PC-3 (cell line): ENCODE data around the gene TSPO. TPM values are rescaled to one million over a fixed set of nuclear protein-coding genes. Genes with fewer than 3 reads are reported as not detected.

Experiments
- ATAC-seq: fragments of 200-7000 bp; cut with Tn5 transposase; 2 replicates; pipeline ENCODE4 v1.9.1; 2020; ENCODE audit warnings: mild to moderate bottlenecking, moderate library complexity
- BruUV-seq: library from RNA; stranded (reverse); fragments of 400-500 nt; replicated peaks from 2 replicates; lab custom pipeline; 2021; lab: Mats Ljungman, UMichigan
- CTCF ChIA-PET: fragments of 300-600 bp; sonication (Branson Sonifier 250); formaldehyde crosslinking; loops from one replicate; lab custom pipeline; 2022; ENCODE audit warnings: antibody characterized with exemption; lab: Charles Lee
- POLR2A ChIA-PET: fragments of 300-600 bp; sonication (Branson Sonifier 250); formaldehyde crosslinking; loops from one replicate; lab custom pipeline; 2022; ENCODE audit warnings: antibody characterized with exemption; ENCODE audit not compliant: unreplicated experiment; lab: Charles Lee
- DNase-seq: peaks from one replicate; pipeline ENCODE4 v3.0.0-alpha.2; 2015
- H2AFZ ChIP-seq: fragments of 300-600 bp; sonication (generic); 2 replicates; pipeline ENCODE4 v1.6.0; 2016; ENCODE audit warnings: antibody characterized with exemption, low read length
- H3F3A ChIP-seq: fragments of 300-600 bp; sonication (generic); one replicate; pipeline ENCODE4 v1.6.0; 2017; ENCODE audit warnings: antibody characterized with exemption, low read length, control low read depth, mild to moderate bottlenecking; ENCODE audit not compliant: unreplicated experiment
- H3K27ac ChIP-seq: fragments of 300-600 bp; sonication (generic); 2 replicates; pipeline ENCODE4 v1.5.1; 2016; ENCODE audit warnings: mild to moderate bottlenecking, low read length
- H3K27me3 ChIP-seq: fragments of 300-600 bp; sonication (generic); 2 replicates; pipeline ENCODE4 v1.6.1; 2016; ENCODE audit warnings: low read length, mixed read lengths
- H3K36me3 ChIP-seq: fragments of 300-600 bp; sonication (generic); 2 replicates; pipeline ENCODE4 v1.6.1; 2016; ENCODE audit warnings: low read depth, mixed run types, low read length, mixed read lengths
- H3K4me1 ChIP-seq: fragments of 300-600 bp; sonication (generic); 2 replicates; pipeline ENCODE4 v1.5.1; 2016; ENCODE audit warnings: low read length; ENCODE audit not compliant: insufficient read depth
- H3K4me2 ChIP-seq: fragments of 300-600 bp; sonication (generic); 2 replicates; pipeline ENCODE4 v1.6.0; 2016; ENCODE audit warnings: low read length
- H3K4me3 ChIP-seq: fragments of 300-600 bp; sonication (generic); 2 replicates; pipeline ENCODE4 v1.5.1; 2016; ENCODE audit warnings: mild to moderate bottlenecking, low read length, mixed read lengths
- H3K79me2 ChIP-seq: fragments of 300-600 bp; sonication (generic); 2 replicates; pipeline ENCODE4 v1.6.1; 2017; ENCODE audit warnings: low read length, mixed read lengths
- H3K9ac ChIP-seq: fragments of 300-600 bp; sonication (generic); 2 replicates; pipeline ENCODE4 v1.6.0; 2016; ENCODE audit warnings: mild to moderate bottlenecking, low read length
- H3K9me2 ChIP-seq: fragments of 300-600 bp; sonication (generic); replicated peaks from 2 replicates; pipeline ENCODE4 v1.6.1; 2016; ENCODE audit warnings: mixed run types, low read length, mixed read lengths
- H3K9me3 ChIP-seq: fragments of 300-600 bp; sonication (generic); 2 replicates; pipeline ENCODE4 v1.6.1; 2016; ENCODE audit warnings: low read length, mixed read lengths
- H4K20me1 ChIP-seq: fragments of 300-600 bp; sonication (generic); 2 replicates; pipeline ENCODE4 v1.6.1; 2016; ENCODE audit warnings: low read length, mixed read lengths
- CTCF ChIP-seq: fragments of 300-600 bp; sonication (generic); conservative IDR thresholded peaks from 2 replicates; pipeline ENCODE4 v1.5.1; 2017; ENCODE audit warnings: antibody characterized with exemption, low read depth, mild to moderate bottlenecking, low read length
- EZH2 ChIP-seq: fragments of 300-600 bp; sonication (generic); IDR thresholded peaks from one replicate; pipeline ENCODE4 v1.6.1; 2017; ENCODE audit warnings: antibody characterized with exemption, mild to moderate bottlenecking, low read length; ENCODE audit not compliant: unreplicated experiment
- EZH2phosphoT487 ChIP-seq: fragments of 300-600 bp; sonication (generic); IDR thresholded peaks from 2 replicates; pipeline ENCODE4 v1.6.1; 2018; ENCODE audit warnings: mild to moderate bottlenecking, antibody characterized with exemption, low read length, borderline replicate concordance
- intact Hi-C: fragments of 100-400 bp; cut with micrococcal nuclease; formaldehyde crosslinking; loops from 2 replicates; pipeline ENCODE4 v1.9.0; 2023
- total RNA-seq: library from RNA; depleted of rRNA; stranded (reverse); fragments of >200 nt; gene quantifications from 2 replicates; pipeline ENCODE4 v1.2.3, GENCODE V29; 2014

TSPO gene
- total RNA-seq, 1 experiment from 2014 or later = 349 TPM

- intact Hi-C loops = no loop called here
- H3K9me3 ChIP-seq = no peaks in the 10 kb centered on the region
- H3K9me2 ChIP-seq = no peaks in the 10 kb centered on the region
- H4K20me1 ChIP-seq = no peaks in the 10 kb centered on the region
- H3K4me2 ChIP-seq = peak overlapping the region; percentile 84
- peak overlapping the region; percentile 100 for H3K27ac ChIP-seq
- H3K27me3 ChIP-seq = no peaks in the 10 kb centered on the region
- peaks cover 12% of the 10 kb centered on the region for H3K79me2 ChIP-seq
- H3F3A ChIP-seq = no peaks in the 10 kb centered on the region
- ChIA-PET CTCF (no interaction called here), POLR2A (interaction anchor here (0.5 kb wide), 2 partner anchors 9 to 42 kb away, joined by 4 to 7 read pairs; no protein-coding TSS in a partner anchor)
- no peak for TF ChIP-seq EZH2phosphoT487
- no peak for TF ChIP-seq CTCF
- TF ChIP-seq EZH2 = no peak
- H3K36me3 ChIP-seq = no peaks in the 10 kb centered on the region
- H3K4me3 ChIP-seq = no peak overlapping the region; the same call in 1 of the 2 replicates
- no TSS peak for BruUV-seq
- H3K4me1 ChIP-seq = peaks cover 36% of the 10 kb centered on the region
- H3K9ac ChIP-seq = peak overlapping the region; percentile 96
- DNase-seq (peak; percentile 88), ATAC-seq (peak; percentile 92)
- no peak overlapping the region for H2AFZ ChIP-seq
Observed at GRCh38 chr22:43126501-43127165, 24.7 kb upstream of the TSPO start.

- H4K20me1 ChIP-seq = no peaks in the 10 kb centered on the region
- DNase-seq = peak; percentile 89
- H3K4me1 ChIP-seq = peaks cover 36% of the 10 kb centered on the region
- no peak overlapping the region for H2AFZ ChIP-seq
- H3F3A ChIP-seq = no peaks in the 10 kb centered on the region
- peak; percentile 86 for ATAC-seq
- TSS peak; percentile 88 for BruUV-seq
- CTCF ChIA-PET = no interaction called here
- H3K79me2 ChIP-seq = peaks cover 12% of the 10 kb centered on the region
- POLR2A ChIA-PET = interaction anchor here (0.5 kb wide), 1 partner anchor 10 kb away, joined by 7 read pairs; no protein-coding TSS in a partner anchor
- peak overlapping the region; percentile 96 for H3K9ac ChIP-seq
- H3K4me3 ChIP-seq = peak overlapping the region; percentile 53
- peak overlapping the region; percentile 84 for H3K4me2 ChIP-seq
- H3K9me2 ChIP-seq = no peaks in the 10 kb centered on the region
- H3K27me3 ChIP-seq = no peaks in the 10 kb centered on the region
- H3K9me3 ChIP-seq = no peaks in the 10 kb centered on the region
- intact Hi-C loops = no loop called here
- TF ChIP-seq EZH2 (no peak), EZH2phosphoT487 (no peak), CTCF (no peak)
- peak overlapping the region; percentile 100 for H3K27ac ChIP-seq
- no peaks in the 10 kb centered on the region for H3K36me3 ChIP-seq
Observed at GRCh38 chr22:43127166-43127908, 24.0 kb upstream of the TSPO start.
